AG04450 (cell line): ENCODE data around the gene HES5. TPM values are rescaled to one million over a fixed set of nuclear protein-coding genes. Genes with fewer than 3 reads are reported as not detected.

Source experiments
- CTCF ChIA-PET: fragments of 300-600, 350-600 bp; formaldehyde crosslinking; extraction: SDS; loops from one replicate; lab custom pipeline; 2022; ENCODE audit warnings: antibody characterized with exemption, inconsistent platforms; lab: Charles Lee
- POLR2A ChIA-PET: fragments of 350-600 bp; formaldehyde crosslinking; extraction: SDS; loops from one replicate; lab custom pipeline; 2021; ENCODE audit warnings: antibody characterized with exemption, inconsistent platforms; lab: Yijun Ruan, JAX
- DNase-seq: peaks from one replicate; pipeline ENCODE4 v3.0.0-alpha.2; 2011; ENCODE audit warnings: low read depth, low spot score
- H3K27ac ChIP-seq: one replicate; pipeline ENCODE4 v1.5.1; 2012; ENCODE audit warnings: low read depth, low read length, control low read depth
- H3K27me3 ChIP-seq: one replicate; pipeline ENCODE4 v1.6.0; 2012; ENCODE audit warnings: low read length; ENCODE audit not compliant: control insufficient read depth, insufficient read depth
- H3K4me3 ChIP-seq: 2 replicates; pipeline ENCODE4 v1.5.1; 2011; ENCODE audit warnings: mild to moderate bottlenecking, low read depth, low read length, control low read depth
- H3K9me3 ChIP-seq: 2 replicates; pipeline ENCODE4 v1.5.1; 2012; ENCODE audit warnings: low read length; ENCODE audit not compliant: control insufficient read depth, insufficient read depth
- polyA plus RNA-seq: library from polyadenylated mRNA; depleted of rRNA; stranded (reverse); fragments of >200 nt; gene quantifications from 2 replicates; pipeline ENCODE4 v1.2.3, GENCODE V29; 2011; rRNA removed
- TF ChIP-seq, protein P1 (sequence below): IDR thresholded peaks from 2 replicates; pipeline ENCODE4 v1.5.1; 2011; ENCODE audit warnings: low read depth, low read length, control low read depth, inconsistent platforms

The HES5 gene
- polyA plus RNA-seq, 1 experiment: not detected

GRCh38 chr1:2481885-2482284 lies 48.2 kb downstream of the HES5 start:
- DNase-seq: no peak
- peaks cover 4% of the 10 kb centered on the region for H3K27me3 ChIP-seq
- TF ChIP-seq, protein P1, sequence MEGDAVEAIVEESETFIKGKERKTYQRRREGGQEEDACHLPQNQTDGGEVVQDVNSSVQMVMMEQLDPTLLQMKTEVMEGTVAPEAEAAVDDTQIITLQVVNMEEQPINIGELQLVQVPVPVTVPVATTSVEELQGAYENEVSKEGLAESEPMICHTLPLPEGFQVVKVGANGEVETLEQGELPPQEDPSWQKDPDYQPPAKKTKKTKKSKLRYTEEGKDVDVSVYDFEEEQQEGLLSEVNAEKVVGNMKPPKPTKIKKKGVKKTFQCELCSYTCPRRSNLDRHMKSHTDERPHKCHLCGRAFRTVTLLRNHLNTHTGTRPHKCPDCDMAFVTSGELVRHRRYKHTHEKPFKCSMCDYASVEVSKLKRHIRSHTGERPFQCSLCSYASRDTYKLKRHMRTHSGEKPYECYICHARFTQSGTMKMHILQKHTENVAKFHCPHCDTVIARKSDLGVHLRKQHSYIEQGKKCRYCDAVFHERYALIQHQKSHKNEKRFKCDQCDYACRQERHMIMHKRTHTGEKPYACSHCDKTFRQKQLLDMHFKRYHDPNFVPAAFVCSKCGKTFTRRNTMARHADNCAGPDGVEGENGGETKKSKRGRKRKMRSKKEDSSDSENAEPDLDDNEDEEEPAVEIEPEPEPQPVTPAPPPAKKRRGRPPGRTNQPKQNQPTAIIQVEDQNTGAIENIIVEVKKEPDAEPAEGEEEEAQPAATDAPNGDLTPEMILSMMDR: no peak
- ChIA-PET CTCF (no interaction called here), POLR2A (no interaction called here)
- no peak overlapping the region for H3K27ac ChIP-seq
- H3K4me3 ChIP-seq: no peak overlapping the region
- H3K9me3 ChIP-seq: no peaks in the 10 kb centered on the region; the same call in 1 of the 2 replicates

DNA sequence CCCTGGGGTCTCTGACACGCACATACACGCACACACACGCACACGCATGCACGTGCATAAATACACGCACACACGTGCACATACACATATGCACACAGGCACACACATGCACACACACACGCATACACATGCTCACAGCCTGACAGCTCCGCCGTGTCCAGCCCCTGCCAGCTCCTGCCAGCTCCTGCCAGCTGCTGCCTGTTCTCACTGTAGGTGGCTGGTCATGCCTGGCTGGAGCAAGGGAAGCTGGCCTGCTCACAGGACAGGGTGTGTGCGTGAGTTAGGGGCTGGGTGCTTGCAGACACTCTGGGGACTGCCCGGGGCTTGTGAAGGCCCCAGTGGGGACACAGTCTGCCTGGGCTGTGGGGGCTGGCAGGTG lies 49.1 kb downstream of the HES5 start:
- CTCF ChIA-PET: no interaction called here
- no peaks in the 10 kb centered on the region for H3K9me3 ChIP-seq
- H3K4me3 ChIP-seq: no peak overlapping the region
- H3K27me3 ChIP-seq: peaks cover 6% of the 10 kb centered on the region
- no peak for DNase-seq
- H3K27ac ChIP-seq: no peak overlapping the region
- TF ChIP-seq, protein P1: no peak
- POLR2A ChIA-PET: no interaction called here

GRCh38 chr1:2480236-2480985 lies 49.7 kb downstream of the HES5 start:
- TF ChIP-seq, protein P1: no peak
- no peak overlapping the region for H3K4me3 ChIP-seq
- no peak overlapping the region for H3K27ac ChIP-seq
- H3K27me3 ChIP-seq: peaks cover 10% of the 10 kb centered on the region
- DNase-seq: no peak
- CTCF ChIA-PET: no interaction called here
- H3K9me3 ChIP-seq: no peaks in the 10 kb centered on the region
- POLR2A ChIA-PET: no interaction called here

GRCh38 chr1:2479618-2480017 lies 50.4 kb downstream of the HES5 start:
- Histone ChIP-seq H3K4me3 (no peak overlapping the region), H3K9me3 (no peaks in the 10 kb centered on the region), H3K27me3 (peaks cover 14% of the 10 kb centered on the region), H3K27ac (no peak overlapping the region)
- CTCF ChIA-PET: no interaction called here
- DNase-seq: no peak
- POLR2A ChIA-PET: no interaction called here
- TF ChIP-seq, protein P1: no peak

- TF ChIP-seq, protein P1: no peak
- Histone ChIP-seq H3K4me3 (no peak overlapping the region), H3K27ac (no peak overlapping the region), H3K9me3 (no peaks in the 10 kb centered on the region), H3K27me3 (peaks cover 14% of the 10 kb centered on the region)
- DNase-seq: no peak
- ChIA-PET POLR2A (no interaction called here), CTCF (no interaction called here)
Measured at GRCh38 chr1:2479186-2479585, 50.9 kb downstream of the HES5 start.

Other genes starting within 250 kb of the HES5 start
- gene MORN1, start 138.7 kb downstream of the HES5 start, polyA plus RNA-seq: 3.0 and 3.6 TPM in 2 replicates
- gene RER1, start 138.4 kb downstream of the HES5 start, polyA plus RNA-seq: 312 and 324 TPM in 2 replicates
- 11.9 and 14.4 TPM in 2 replicates for gene PEX10, start 117.7 kb downstream of the HES5 start, polyA plus RNA-seq
- 0.05 and 0.06 TPM in 2 replicates for gene PLCH2, start 54.0 kb downstream of the HES5 start, polyA plus RNA-seq
- gene PANK4, start 3.7 kb downstream of the HES5 start, polyA plus RNA-seq: 10.9 and 13.4 TPM in 2 replicates
- 5.4 and 7.9 TPM in 2 replicates for gene TNFRSF14, start 26.1 kb upstream of the HES5 start, polyA plus RNA-seq
- 10.2 and 14.3 TPM in 2 replicates for gene PRXL2B, start 56.5 kb upstream of the HES5 start, polyA plus RNA-seq
- gene MMEL1, start 102.8 kb upstream of the HES5 start, polyA plus RNA-seq: 0.10 and 0.21 TPM in 2 replicates